Measurements from ENCODE around the gene PTPRD. TPM values are rescaled to one million over a fixed set of nuclear protein-coding genes. Genes with fewer than 3 reads are reported as not detected.

Gene PTPRD
- total RNA-seq, 1 experiment from 2014 or later = 70.1 TPM

- Histone ChIP-seq H3K36me3 (ENCODE audit: control insufficient read depth, insufficient read depth, low read length) (no peaks in the 10 kb centered on the region), H3K27me3 (replicated peaks; ENCODE audit: control insufficient read depth, insufficient read depth, low read length) (no peaks in the 10 kb centered on the region), H3K4me1 (no peaks in the 10 kb centered on the region), H3K4me3 (ENCODE audit: low read depth, low read length) (no peak overlapping the region), H3K9me3 (no peaks in the 10 kb centered on the region)
- H3K4me3 Mint-ChIP-seq (ENCODE audit: unreplicated experiment) = no peak overlapping the region
- no peak overlapping the region for H3K27ac Mint-ChIP-seq (ENCODE audit: unreplicated experiment)
- ChIA-PET CTCF (no interaction called here), POLR2A (no interaction called here)
- H3K36me3 Mint-ChIP-seq (ENCODE audit: insufficient read depth, unreplicated experiment) = no peaks in the 10 kb centered on the region
- no peak for DNase-seq
- H3K4me1 Mint-ChIP-seq (ENCODE audit: low read depth, unreplicated experiment) = no peaks in the 10 kb centered on the region
- no TSS peak for BruUV-seq (replicated peaks)
- H3K9me3 Mint-ChIP-seq (ENCODE audit: unreplicated experiment) = no peaks in the 10 kb centered on the region
- no peak for TF ChIP-seq CTCF (IDR thresholded peaks at IDR 0.05; ENCODE audit: insufficient read depth in 1 of 2, low read depth in 1 of 2, low read length in 1 of 2, severe bottlenecking in 1 of 2, unreplicated experiment in 1 of 2)
- no peaks in the 10 kb centered on the region for H3K27me3 Mint-ChIP-seq (ENCODE audit: insufficient read depth, unreplicated experiment)
- intact Hi-C loops (cut with micrococcal nuclease; ENCODE audit: unreplicated experiment) = no loop called here
Measured at GRCh38 chr9:10562581-10563343, 50.0 kb downstream of the PTPRD start.

GRCh38 chr9:10548348-10548747 is 64.5 kb downstream of the PTPRD start:
- no peaks in the 10 kb centered on the region for H3K4me1 ChIP-seq
- BruUV-seq (replicated peaks) = no TSS peak
- DNase-seq = no peak
- CTCF ChIA-PET = no interaction called here
- H3K36me3 ChIP-seq (ENCODE audit: control insufficient read depth, insufficient read depth, low read length) = no peaks in the 10 kb centered on the region
- Mint-ChIP-seq H3K36me3 (ENCODE audit: insufficient read depth, unreplicated experiment) (no peaks in the 10 kb centered on the region), H3K27me3 (ENCODE audit: insufficient read depth, unreplicated experiment) (no peaks in the 10 kb centered on the region), H3K9me3 (ENCODE audit: unreplicated experiment) (no peaks in the 10 kb centered on the region), H3K4me3 (ENCODE audit: unreplicated experiment) (no peak overlapping the region), H3K4me1 (ENCODE audit: low read depth, unreplicated experiment) (no peaks in the 10 kb centered on the region), H3K27ac (ENCODE audit: unreplicated experiment) (no peak overlapping the region)
- TF ChIP-seq CTCF (IDR thresholded peaks at IDR 0.05; ENCODE audit: insufficient read depth in 1 of 2, low read depth in 1 of 2, low read length in 1 of 2, severe bottlenecking in 1 of 2, unreplicated experiment in 1 of 2) = no peak
- no peak overlapping the region for H3K4me3 ChIP-seq (ENCODE audit: low read depth, low read length)
- POLR2A ChIA-PET = no interaction called here
- intact Hi-C loops (cut with micrococcal nuclease; ENCODE audit: unreplicated experiment) = no loop called here
- H3K27me3 ChIP-seq (replicated peaks; ENCODE audit: control insufficient read depth, insufficient read depth, low read length) = no peaks in the 10 kb centered on the region
- H3K9me3 ChIP-seq = no peaks in the 10 kb centered on the region

GRCh38 chr9:10538073-10538472 is 74.7 kb downstream of the PTPRD start:
- intact Hi-C loops (cut with micrococcal nuclease; ENCODE audit: unreplicated experiment) = no loop called here
- CTCF ChIA-PET = no interaction called here
- H3K27ac Mint-ChIP-seq (ENCODE audit: unreplicated experiment) = no peak overlapping the region
- no TSS peak for BruUV-seq (replicated peaks)
- no peak for TF ChIP-seq CTCF (IDR thresholded peaks at IDR 0.05; ENCODE audit: insufficient read depth in 1 of 2, low read depth in 1 of 2, low read length in 1 of 2, severe bottlenecking in 1 of 2, unreplicated experiment in 1 of 2)
- no peaks in the 10 kb centered on the region for H3K4me1 Mint-ChIP-seq (ENCODE audit: low read depth, unreplicated experiment)
- Histone ChIP-seq H3K9me3 (no peaks in the 10 kb centered on the region), H3K27me3 (replicated peaks; ENCODE audit: control insufficient read depth, insufficient read depth, low read length) (no peaks in the 10 kb centered on the region), H3K4me1 (no peaks in the 10 kb centered on the region), H3K36me3 (ENCODE audit: control insufficient read depth, insufficient read depth, low read length) (no peaks in the 10 kb centered on the region), H3K4me3 (ENCODE audit: low read depth, low read length) (no peak overlapping the region)
- POLR2A ChIA-PET = no interaction called here
- no peaks in the 10 kb centered on the region for H3K36me3 Mint-ChIP-seq (ENCODE audit: insufficient read depth, unreplicated experiment)
- DNase-seq = no peak
- H3K4me3 Mint-ChIP-seq (ENCODE audit: unreplicated experiment) = no peak overlapping the region
- H3K27me3 Mint-ChIP-seq (ENCODE audit: insufficient read depth, unreplicated experiment) = no peaks in the 10 kb centered on the region
- no peaks in the 10 kb centered on the region for H3K9me3 Mint-ChIP-seq (ENCODE audit: unreplicated experiment)
